Naive thymus-derived CD8-positive, alpha-beta T cell (primary cell): ENCODE data around the gene SOHLH1. TPM values are rescaled to one million over a fixed set of nuclear protein-coding genes. Genes with fewer than 3 reads are reported as not detected.

ENCODE experiments used
- ATAC-seq, 2 donors: fragments of 150-1000 bp; cut with Tn5 transposase in 1 of 2; sonication (Bioruptor Pico), chemical (Tn5 transposase) in 1 of 2; 1 replicate in 1 of 2; 2 replicates in 1 of 2; pipeline ENCODE4 v1.10.0; 2021; ENCODE audit warnings: mild to moderate bottlenecking in 2 of 2, moderate library complexity in 2 of 2
- POLR2A ChIA-PET: fragments of 350-600 bp; sonication (Branson Sonifier 250); formaldehyde crosslinking; loops from one replicate; lab custom pipeline; 2021; ENCODE audit warnings: antibody characterized with exemption; lab: Charles Lee
- DNase-seq, 10 donors: peaks; one replicate each; pipeline versions ENCODE4 v3.0.0 to v3.0.0-alpha.2; 2020 to 2022
- H3K27ac Mint-ChIP-seq, 10 donors: one replicate each; pipeline ENCODE4 v1.8.0; 2020 to 2022; ENCODE audit warnings: mild to moderate bottlenecking in 10 of 10, mixed read lengths in 10 of 10, moderate library complexity in 4 of 10, inconsistent platforms in 1 of 10
- H3K27me3 Mint-ChIP-seq, 5 donors: one replicate each; pipeline ENCODE4 v1.8.0; 2021 to 2022; ENCODE audit warnings: mixed read lengths in 5 of 5
- H3K36me3 Mint-ChIP-seq, 3 donors: one replicate each; pipeline ENCODE4 v1.8.0; 2020 to 2022; ENCODE audit warnings: mixed read lengths in 3 of 3, mild to moderate bottlenecking in 2 of 3, inconsistent platforms in 1 of 3
- H3K4me1 Mint-ChIP-seq, 4 donors: one replicate each; pipeline ENCODE4 v1.8.0; 2021 to 2022; ENCODE audit warnings: mixed read lengths in 4 of 4
- H3K4me3 Mint-ChIP-seq, 10 donors: one replicate each; pipeline ENCODE4 v1.8.0; 2020 to 2022; ENCODE audit warnings: mild to moderate bottlenecking in 10 of 10, mixed read lengths in 10 of 10, moderate library complexity in 6 of 10, inconsistent platforms in 1 of 10
- H3K9me3 Mint-ChIP-seq, 9 donors: one replicate each; pipeline ENCODE4 v1.8.0; 2020 to 2022; ENCODE audit warnings: mixed read lengths in 9 of 9, mild to moderate bottlenecking in 3 of 9, inconsistent platforms in 1 of 9, moderate library complexity in 1 of 9
- polyA plus RNA-seq, 3 donors: library from polyadenylated mRNA; unstranded; fragments of 300-500 nt; fragmentation: Illumina TruSeq; gene quantifications; one replicate each; pipeline ENCODE4 v1.2.3, GENCODE V29; 2021
- total RNA-seq, 8 experiments: library from RNA in 2 of 8; stranded (reverse) in 2 of 8; gene quantifications; one replicate each; pipeline ENCODE4 v1.2.3 and lab custom pipeline; 2021 to 2026

SOHLH1 gene
- total and polyA plus RNA-seq, 5 experiments from 2014 or later: not detected

- ATAC-seq: no peak
- H3K9me3 Mint-ChIP-seq: peaks cover 5 to 52% (median 38%) of the 10 kb centered on the region in 9 donors
- no peak for DNase-seq
Observed at GRCh38 chr9:135650408-135650807, 48.9 kb downstream of the SOHLH1 start.

GRCh38 chr9:135649508-135649907 is 49.8 kb downstream of the SOHLH1 start:
- Mint-ChIP-seq H3K27me3 (peaks cover 2 to 21% (median 6%) of the 10 kb centered on the region in 5 donors), H3K36me3 (peaks cover 0 to 38% (median 5%) of the 10 kb centered on the region in 3 donors), H3K4me1 (no peaks in the 10 kb centered on the region), H3K9me3 (peaks cover 14 to 61% (median 47%) of the 10 kb centered on the region in 9 donors), H3K4me3 (no peak overlapping the region), H3K27ac (no peak overlapping the region)
- no peak for ATAC-seq
- no peak for DNase-seq
- POLR2A ChIA-PET: no interaction called here

More at GRCh38 chr9:135650408-135650807, 48.9 kb downstream of the SOHLH1 start:
- no peak overlapping the region for H3K27ac Mint-ChIP-seq
- H3K4me3 Mint-ChIP-seq: no peak overlapping the region
- peaks cover 0 to 30% (median 2%) of the 10 kb centered on the region in 3 donors for H3K36me3 Mint-ChIP-seq
- peaks cover 2 to 25% (median 9%) of the 10 kb centered on the region in 5 donors for H3K27me3 Mint-ChIP-seq
- POLR2A ChIA-PET: no interaction called here
- no peaks in the 10 kb centered on the region for H3K4me1 Mint-ChIP-seq

- Mint-ChIP-seq H3K4me1 (no peaks in the 10 kb centered on the region), H3K9me3 (peaks cover 21 to 68% (median 55%) of the 10 kb centered on the region in 9 donors), H3K27ac (peak overlapping the region in 1 of 10 donors; percentile 59), H3K4me3 (no peak overlapping the region), H3K36me3 (peaks cover 0 to 41% (median 5%) of the 10 kb centered on the region in 3 donors), H3K27me3 (peaks cover 2 to 21% (median 5%) of the 10 kb centered on the region in 5 donors)
- DNase-seq (no peak), ATAC-seq (no peak)
- POLR2A ChIA-PET: no interaction called here
Observed at GRCh38 chr9:135648494-135649410, 50.5 kb downstream of the SOHLH1 start.

- Mint-ChIP-seq H3K27me3 (peaks cover 2 to 28% (median 8%) of the 10 kb centered on the region in 5 donors), H3K4me1 (no peaks in the 10 kb centered on the region), H3K27ac (no peak overlapping the region), H3K36me3 (peaks cover 0 to 49% (median 5%) of the 10 kb centered on the region in 3 donors), H3K4me3 (no peak overlapping the region), H3K9me3 (peaks cover 28 to 77% (median 63%) of the 10 kb centered on the region in 9 donors)
- POLR2A ChIA-PET: no interaction called here
- ATAC-seq: no peak
- DNase-seq: no peak
Observed at GRCh38 chr9:135647884-135648283, 51.4 kb downstream of the SOHLH1 start.

- Mint-ChIP-seq H3K4me3 (no peak overlapping the region), H3K9me3 (peaks cover 28 to 68% (median 56%) of the 10 kb centered on the region in 9 donors)
- POLR2A ChIA-PET: no interaction called here
Observed at GRCh38 chr9:135644631-135645218, 54.6 kb downstream of the SOHLH1 start.

More at GRCh38 chr9:135644631-135645218, 54.6 kb downstream of the SOHLH1 start:
- peaks cover 0 to 51% (median 5%) of the 10 kb centered on the region in 3 donors for H3K36me3 Mint-ChIP-seq
- H3K4me1 Mint-ChIP-seq: no peaks in the 10 kb centered on the region
- ATAC-seq: no peak
- H3K27ac Mint-ChIP-seq: no peak overlapping the region
- no peak for DNase-seq
- peaks cover 8 to 30% (median 14%) of the 10 kb centered on the region in 5 donors for H3K27me3 Mint-ChIP-seq

Other genes starting within 250 kb of the SOHLH1 start
- under 1 TPM; 0.13 to 0.22 TPM for gene PPP1R26, start 219.7 kb downstream of the SOHLH1 start, total RNA-seq
- gene PPP1R26, start 219.7 kb downstream of the SOHLH1 start, polyA plus RNA-seq: not detected
- gene MRPS2, start 198.8 kb downstream of the SOHLH1 start, total RNA-seq: 10 to 100 TPM; 32.6 to 35.7 TPM
- 10 to 100 TPM; 28.3 to 64.0 (median 45.4) TPM for gene MRPS2, start 198.8 kb downstream of the SOHLH1 start, polyA plus RNA-seq
- not detected for gene LCN1, start 178.0 kb downstream of the SOHLH1 start, total RNA-seq
- gene LCN1, start 178.0 kb downstream of the SOHLH1 start, polyA plus RNA-seq: not detected
- not detected for gene OBP2A, start 153.4 kb downstream of the SOHLH1 start, total RNA-seq
- gene OBP2A, start 153.4 kb downstream of the SOHLH1 start, polyA plus RNA-seq: not detected
- gene PAEP, start 137.7 kb downstream of the SOHLH1 start, total RNA-seq: not detected
- not detected for gene PAEP, start 137.7 kb downstream of the SOHLH1 start, polyA plus RNA-seq
- gene GLT6D1, start 59.9 kb downstream of the SOHLH1 start, total RNA-seq: not detected
- gene GLT6D1, start 59.9 kb downstream of the SOHLH1 start, polyA plus RNA-seq: not detected
- gene LCN9, start 36.2 kb downstream of the SOHLH1 start, total RNA-seq: not detected
- not detected for gene LCN9, start 36.2 kb downstream of the SOHLH1 start, polyA plus RNA-seq
- gene KCNT1, start 2.7 kb upstream of the SOHLH1 start, total RNA-seq: not detected
- gene KCNT1, start 2.7 kb upstream of the SOHLH1 start, polyA plus RNA-seq: not detected
- 10 to 100 TPM; 26.9 to 32.0 TPM for gene CAMSAP1, start 208.1 kb upstream of the SOHLH1 start, total RNA-seq
- 1 to 10 TPM in 2 of 3 donors, under 1 TPM in 1; 0.61 to 2.4 (median 1.1) TPM for gene CAMSAP1, start 208.1 kb upstream of the SOHLH1 start, polyA plus RNA-seq